Spleen (tissue), 7 donors: ENCODE data around the gene SPHK2.

Source experiments
- POLR2A ChIP-seq, 3 donors: fragments of 450-650 bp; IDR thresholded peaks; one replicate each; pipeline ENCODE4 v1.5.1; 2017; ENCODE audit warnings: antibody characterized with exemption in 3 of 3, mild to moderate bottlenecking in 1 of 3
- POLR2AphosphoS5 ChIP-seq, 3 donors: sonication (generic); formaldehyde crosslinking; IDR thresholded peaks; one replicate each; pipeline ENCODE4 v1.5.1; 2017; ENCODE audit warnings: antibody characterized with exemption in 3 of 3
- TF ChIP-seq, protein P1 (sequence below), 11 experiments: fragments of 200-600 bp in 7 of 11; fragments of 450-650 bp in 4 of 11; sonication (generic) in 4 of 11; IDR thresholded peaks in 8 of 11; conservative IDR thresholded peaks in 3 of 11; 1 replicate in 7 of 11; 2 replicates in 4 of 11; pipeline versions ENCODE4 v1.4.0 to v1.8.0; 2016 to 2021; ENCODE audit warnings: antibody characterized with exemption in 11 of 11, inconsistent platforms in 4 of 11, mild to moderate bottlenecking in 1 of 11
- donor health status: DM: no; HTN: no; CAD: no; lungs with moderate emphysema.
- donor health status: DM: no; HTN: no; CAD: no.
- donor health status: DM: no; HTN: no; CAD: no.

- TF ChIP-seq, protein P1, sequence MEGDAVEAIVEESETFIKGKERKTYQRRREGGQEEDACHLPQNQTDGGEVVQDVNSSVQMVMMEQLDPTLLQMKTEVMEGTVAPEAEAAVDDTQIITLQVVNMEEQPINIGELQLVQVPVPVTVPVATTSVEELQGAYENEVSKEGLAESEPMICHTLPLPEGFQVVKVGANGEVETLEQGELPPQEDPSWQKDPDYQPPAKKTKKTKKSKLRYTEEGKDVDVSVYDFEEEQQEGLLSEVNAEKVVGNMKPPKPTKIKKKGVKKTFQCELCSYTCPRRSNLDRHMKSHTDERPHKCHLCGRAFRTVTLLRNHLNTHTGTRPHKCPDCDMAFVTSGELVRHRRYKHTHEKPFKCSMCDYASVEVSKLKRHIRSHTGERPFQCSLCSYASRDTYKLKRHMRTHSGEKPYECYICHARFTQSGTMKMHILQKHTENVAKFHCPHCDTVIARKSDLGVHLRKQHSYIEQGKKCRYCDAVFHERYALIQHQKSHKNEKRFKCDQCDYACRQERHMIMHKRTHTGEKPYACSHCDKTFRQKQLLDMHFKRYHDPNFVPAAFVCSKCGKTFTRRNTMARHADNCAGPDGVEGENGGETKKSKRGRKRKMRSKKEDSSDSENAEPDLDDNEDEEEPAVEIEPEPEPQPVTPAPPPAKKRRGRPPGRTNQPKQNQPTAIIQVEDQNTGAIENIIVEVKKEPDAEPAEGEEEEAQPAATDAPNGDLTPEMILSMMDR (IDR thresholded peaks at IDR 0.05 in 8 of 11, conservative IDR thresholded peaks at IDR 0.05 in 3 of 11), result no peak
- TF ChIP-seq POLR2AphosphoS5 (IDR thresholded peaks at IDR 0.05), result no peak
- no peak for TF ChIP-seq POLR2A (IDR thresholded peaks at IDR 0.05)
Measured at GRCh38 chr19:48672994-48673393, 53.7 kb downstream of the SPHK2 start, which contains the start of gene NTN5.
